Cardiac muscle cell (in vitro differentiated cells and primary cell): ENCODE measurements around the gene APBA2. TPM values are rescaled to one million over a fixed set of nuclear protein-coding genes. Genes with fewer than 3 reads are reported as not detected.

Experiments
- DNase-seq, 2 donors: peaks; one replicate each; pipeline versions ENCODE4 v3.0.0 to v3.0.0-alpha.2; 2010 to 2017; ENCODE audit warnings: low read depth in 1 of 2, low spot score in 1 of 2
- H3K27ac ChIP-seq: fragments of 200-600 bp; sonication (generic); 2 replicates; pipeline ENCODE4 v1.5.1; 2016
- H3K27me3 ChIP-seq: fragments of 200-600 bp; sonication (generic); 2 replicates; pipeline ENCODE4 v1.6.0; 2016; ENCODE audit warnings: control low read depth
- H3K36me3 ChIP-seq: fragments of 200-600 bp; sonication (generic); 2 replicates; pipeline ENCODE4 v1.5.1; 2016; ENCODE audit warnings: control low read depth
- H3K4me1 ChIP-seq: fragments of 200-600 bp; sonication (generic); 2 replicates; pipeline ENCODE4 v1.8.1; 2017; ENCODE audit warnings: low read depth, mild to moderate bottlenecking, mixed run types
- H3K4me3 ChIP-seq: fragments of 200-600 bp; sonication (generic); 2 replicates; pipeline ENCODE4 v1.5.1; 2016; ENCODE audit warnings: mild to moderate bottlenecking
- H3K9me3 ChIP-seq: fragments of 200-600 bp; sonication (generic); 2 replicates; pipeline ENCODE4 v1.5.1; 2017; ENCODE audit warnings: low read depth, mild to moderate bottlenecking, control low read depth
- polyA plus RNA-seq: library from polyadenylated mRNA; unstranded; fragments of >200 nt; fragmentation: Nextera tagmentation; extraction: Ambion mirVana; gene quantifications from 2 replicates; pipeline ENCODE4 v1.2.1, GENCODE V29; 2016
- total RNA-seq: library from RNA; depleted of rRNA; stranded (reverse); fragments of >200 nt; gene quantifications from 2 replicates; pipeline ENCODE4 v1.2.3, GENCODE V29; 2016
- TF ChIP-seq, protein P1 (sequence below): IDR thresholded peaks from 2 replicates; pipeline ENCODE4 v1.5.1; 2012; ENCODE audit warnings: low read depth, mild to moderate bottlenecking, low read length

APBA2 gene
- total and polyA plus RNA-seq, 2 experiments from 2014 or later = 20.5 to 33.2 TPM

DNA sequence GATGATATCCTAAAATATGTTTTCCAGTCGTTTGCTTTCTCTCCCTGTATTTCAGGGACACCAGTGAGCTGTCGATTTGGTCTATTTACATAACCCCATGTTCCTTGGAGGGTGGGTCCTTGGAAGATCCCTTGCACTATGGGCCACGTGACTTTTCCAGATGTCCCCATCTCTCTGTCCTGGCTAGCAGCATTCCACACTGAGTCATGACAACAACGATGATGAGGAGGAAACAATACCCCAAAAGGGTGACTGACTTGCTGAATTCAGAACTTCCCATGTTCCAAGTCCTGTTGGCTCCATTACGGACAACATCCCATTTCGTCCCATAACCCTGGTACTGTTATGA lies 249.5 kb downstream of the APBA2 start:
- Histone ChIP-seq H3K27me3 (no peaks in the 10 kb centered on the region), H3K36me3 (no peaks in the 10 kb centered on the region), H3K4me3 (no peak overlapping the region), H3K4me1 (no peaks in the 10 kb centered on the region), H3K27ac (no peak overlapping the region), H3K9me3 (no peaks in the 10 kb centered on the region)
- DNase-seq = no peak
- TF ChIP-seq, protein P1, sequence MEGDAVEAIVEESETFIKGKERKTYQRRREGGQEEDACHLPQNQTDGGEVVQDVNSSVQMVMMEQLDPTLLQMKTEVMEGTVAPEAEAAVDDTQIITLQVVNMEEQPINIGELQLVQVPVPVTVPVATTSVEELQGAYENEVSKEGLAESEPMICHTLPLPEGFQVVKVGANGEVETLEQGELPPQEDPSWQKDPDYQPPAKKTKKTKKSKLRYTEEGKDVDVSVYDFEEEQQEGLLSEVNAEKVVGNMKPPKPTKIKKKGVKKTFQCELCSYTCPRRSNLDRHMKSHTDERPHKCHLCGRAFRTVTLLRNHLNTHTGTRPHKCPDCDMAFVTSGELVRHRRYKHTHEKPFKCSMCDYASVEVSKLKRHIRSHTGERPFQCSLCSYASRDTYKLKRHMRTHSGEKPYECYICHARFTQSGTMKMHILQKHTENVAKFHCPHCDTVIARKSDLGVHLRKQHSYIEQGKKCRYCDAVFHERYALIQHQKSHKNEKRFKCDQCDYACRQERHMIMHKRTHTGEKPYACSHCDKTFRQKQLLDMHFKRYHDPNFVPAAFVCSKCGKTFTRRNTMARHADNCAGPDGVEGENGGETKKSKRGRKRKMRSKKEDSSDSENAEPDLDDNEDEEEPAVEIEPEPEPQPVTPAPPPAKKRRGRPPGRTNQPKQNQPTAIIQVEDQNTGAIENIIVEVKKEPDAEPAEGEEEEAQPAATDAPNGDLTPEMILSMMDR = no peak

DNA sequence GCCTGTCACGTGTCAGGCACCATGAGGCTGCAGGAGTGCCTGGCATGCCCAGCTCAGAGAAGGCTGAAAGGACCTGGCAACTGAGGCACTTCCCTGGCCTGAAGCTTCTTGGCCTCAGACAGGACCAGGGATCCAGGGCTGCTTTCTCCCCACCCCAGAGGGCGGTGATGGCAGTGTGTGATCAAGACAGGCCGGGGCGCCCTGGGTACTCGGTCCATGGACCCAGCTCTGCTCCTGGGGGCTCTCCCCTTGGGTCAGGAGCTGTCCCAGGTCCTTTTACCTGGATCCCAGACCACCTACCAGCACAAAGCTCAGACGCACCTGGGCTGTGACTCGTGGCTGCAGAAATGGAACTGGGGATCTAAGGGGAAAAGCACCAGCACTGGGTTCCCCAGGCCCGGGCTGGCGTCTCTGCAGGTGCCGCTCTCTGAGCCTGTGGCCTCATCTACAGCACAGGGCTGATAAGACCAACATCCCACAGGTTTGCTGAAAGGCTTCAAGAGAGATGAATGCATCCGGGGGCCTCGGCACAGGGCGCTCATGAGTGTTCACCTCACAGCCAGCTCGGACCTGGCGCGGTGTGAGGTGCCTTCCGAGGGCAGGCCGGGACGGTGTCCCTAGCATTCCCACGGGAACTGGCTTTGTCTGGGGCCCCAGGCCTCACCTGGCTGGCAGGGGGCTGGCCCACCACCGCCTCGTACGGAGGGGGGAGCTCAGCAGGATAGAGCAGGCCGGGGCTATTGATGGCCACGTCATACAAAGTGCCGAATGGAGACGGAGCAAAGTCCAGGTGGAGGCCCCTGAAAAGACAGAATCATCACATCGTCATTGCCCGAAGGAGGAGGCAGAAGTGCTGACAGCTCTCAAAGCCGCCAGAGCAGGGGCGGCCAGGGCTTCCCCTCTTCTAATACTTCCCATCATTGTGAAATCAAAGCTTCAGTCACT lies 250.2 kb downstream of the APBA2 start:
- TF ChIP-seq, protein P1 = no peak
- no peak overlapping the region for H3K4me3 ChIP-seq
- H3K4me1 ChIP-seq = no peaks in the 10 kb centered on the region
- H3K9me3 ChIP-seq = no peaks in the 10 kb centered on the region
- peaks cover 3% of the 10 kb centered on the region for H3K27me3 ChIP-seq
- H3K27ac ChIP-seq = no peak overlapping the region
- DNase-seq = no peak
- H3K36me3 ChIP-seq = no peaks in the 10 kb centered on the region

DNA sequence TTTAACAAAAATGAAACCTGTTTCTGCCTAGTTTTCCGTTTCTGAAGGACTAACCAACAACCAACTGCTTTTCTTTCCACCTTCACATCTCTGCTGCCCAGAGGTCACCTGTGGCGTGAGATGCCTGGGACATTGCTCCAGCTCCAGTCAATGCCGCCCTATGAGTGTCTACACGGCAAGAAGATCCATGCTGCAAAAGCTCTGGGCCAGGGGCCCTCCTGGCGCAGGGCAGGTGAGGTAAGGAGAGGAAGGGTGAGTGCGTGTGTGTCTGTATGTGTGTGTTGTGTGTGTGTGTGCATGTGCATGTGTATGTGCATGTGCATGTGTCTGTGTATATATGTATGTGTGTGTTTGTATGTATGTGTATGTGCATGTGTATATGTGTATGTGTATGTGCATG lies 252.5 kb downstream of the APBA2 start:
- Histone ChIP-seq H3K9me3 (no peaks in the 10 kb centered on the region), H3K36me3 (no peaks in the 10 kb centered on the region), H3K27ac (no peak overlapping the region), H3K4me3 (no peak overlapping the region), H3K4me1 (no peaks in the 10 kb centered on the region), H3K27me3 (peaks cover 3% of the 10 kb centered on the region)
- no peak for DNase-seq
- TF ChIP-seq, protein P1 = no peak

DNA sequence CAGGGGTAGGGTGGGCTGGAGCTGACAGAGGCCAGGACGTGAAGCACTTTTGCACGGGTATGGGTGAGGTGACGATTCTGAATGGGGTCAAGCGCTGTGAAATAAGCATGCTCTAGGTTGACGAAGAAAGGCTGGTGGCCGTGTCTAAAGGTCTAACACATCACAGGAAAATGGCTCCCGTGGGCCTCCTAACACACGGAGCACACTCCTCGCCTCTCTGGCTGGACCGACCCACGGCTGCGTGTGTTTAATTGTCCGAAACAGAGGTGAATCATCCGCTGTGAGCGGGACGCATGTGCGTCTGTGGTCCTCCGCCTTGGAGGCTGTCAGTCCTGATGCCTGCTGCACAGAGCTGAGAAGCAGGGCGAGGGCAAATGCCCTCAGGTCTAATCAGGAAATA lies 253.3 kb downstream of the APBA2 start:
- TF ChIP-seq, protein P1 = no peak
- Histone ChIP-seq H3K27ac (no peak overlapping the region), H3K36me3 (no peaks in the 10 kb centered on the region), H3K4me1 (no peaks in the 10 kb centered on the region), H3K27me3 (peaks cover 3% of the 10 kb centered on the region), H3K4me3 (no peak overlapping the region), H3K9me3 (no peaks in the 10 kb centered on the region)
- no peak for DNase-seq

DNA sequence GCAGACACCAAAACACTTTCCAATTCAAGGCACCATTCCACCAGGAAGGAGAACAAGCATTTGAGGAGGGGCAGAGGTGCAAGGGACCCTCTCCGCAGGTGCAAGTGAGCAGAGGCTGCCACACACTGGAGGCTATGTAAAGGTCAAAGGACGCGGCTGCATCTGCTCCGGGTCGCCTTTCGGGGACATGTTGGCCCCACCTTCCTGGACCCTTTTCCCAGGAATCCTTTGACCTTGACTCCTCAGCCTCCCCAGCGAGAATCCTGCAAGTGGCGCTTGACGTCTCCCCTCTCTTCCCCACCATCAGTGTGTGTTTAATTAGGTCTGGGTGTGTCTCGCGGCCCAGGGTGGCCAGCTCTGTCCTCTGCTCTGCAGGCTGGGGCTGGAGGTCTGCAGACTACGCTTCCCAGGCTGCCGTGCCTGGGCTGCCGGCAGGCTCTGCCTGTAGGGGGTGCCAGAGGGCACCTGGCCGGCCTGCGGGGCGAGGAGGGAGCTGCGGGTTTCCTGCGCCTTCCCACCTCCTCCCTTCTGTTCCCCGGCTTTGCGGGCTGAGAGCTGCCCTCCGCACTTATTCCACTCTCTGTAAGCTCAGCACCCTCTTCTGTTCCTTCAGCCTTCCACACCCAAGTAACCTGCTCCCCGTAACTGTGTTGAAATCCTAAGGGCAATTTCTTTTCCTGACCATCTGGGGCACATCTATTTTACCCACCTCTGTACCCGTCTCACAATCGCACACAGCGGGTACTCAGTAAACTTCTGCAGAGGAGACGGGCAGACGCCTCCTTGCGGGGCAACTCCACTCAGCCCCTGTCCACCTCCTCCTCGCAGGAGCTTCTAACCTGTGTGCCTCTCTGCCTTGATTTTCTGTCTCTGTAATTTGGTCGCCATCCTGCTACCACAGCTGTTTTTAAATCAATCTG lies 254.0 kb downstream of the APBA2 start:
- DNase-seq = peak; percentile 56 to 79
- TF ChIP-seq, protein P1 = peak; percentile 94
- no peak overlapping the region for H3K4me3 ChIP-seq
- H3K27me3 ChIP-seq = peaks cover 3% of the 10 kb centered on the region
- H3K27ac ChIP-seq = no peak overlapping the region
- no peaks in the 10 kb centered on the region for H3K4me1 ChIP-seq
- H3K36me3 ChIP-seq = no peaks in the 10 kb centered on the region
- H3K9me3 ChIP-seq = no peaks in the 10 kb centered on the region
